HepG2 (cell line): ENCODE data around the gene ANKRD12. TPM values are rescaled to one million over a fixed set of nuclear protein-coding genes. Genes with fewer than 3 reads are reported as not detected.

Source experiments
- ATAC-seq: fragments of 200-7000 bp; cut with Tn5 transposase; 3 replicates; pipeline ENCODE4 v1.9.1; 2020; ENCODE audit warnings: mild to moderate bottlenecking, moderate library complexity
- BruUV-seq: library from RNA; stranded (reverse); fragments of 400-500 nt; replicated peaks from 2 replicates; lab custom pipeline; 2021; lab: Mats Ljungman, UMichigan
- CTCF ChIA-PET: fragments of 300-600 bp; formaldehyde crosslinking; extraction: SDS; loops from one replicate; lab custom pipeline; 2021; ENCODE audit warnings: low total read pairs, inconsistent platforms, low intra/inter-chr PET ratio; lab: Yijun Ruan, JAX
- POLR2A ChIA-PET: fragments of 350-600 bp; sonication (Branson Sonifier 250); formaldehyde crosslinking; loops from one replicate; lab custom pipeline; 2020; ENCODE audit warnings: antibody characterized with exemption, inconsistent platforms; lab: Yijun Ruan, JAX
- DNase-seq: peaks from one replicate; pipeline ENCODE4 v3.0.0-alpha.2; 2015; ENCODE audit warnings: low spot score
- FAIRE-seq: peaks from 3 replicates; lab custom pipeline; 2011; peaks lifted over from hg19 to GRCh38; lab: Jason Lieb, UNC
- H2AFZ ChIP-seq: one replicate; pipeline ENCODE4 v1.6.1; 2011; ENCODE audit warnings: low read length, inconsistent platforms
- H3K27ac ChIP-seq: fragments of 300-600 bp; 3 replicates; pipeline ENCODE4 v1.8.0; 2011; ENCODE audit warnings: mixed run types, mild to moderate bottlenecking, mixed read lengths, low read length, inconsistent platforms; ENCODE audit not compliant: insufficient read depth; ENCODE audit errors: extremely low read length
- H3K27me3 ChIP-seq, 2 experiments: fragments of 200-600 bp in 1 of 2; 2 replicates in 1 of 2; 3 replicates in 1 of 2; pipeline versions ENCODE4 v1.6.0 to v1.8.0; 2011; ENCODE audit warnings: low read length in 2 of 2, mild to moderate bottlenecking in 2 of 2, moderate library complexity in 2 of 2, inconsistent platforms in 1 of 2; ENCODE audit not compliant: insufficient read depth in 2 of 2, control insufficient read depth in 1 of 2
- H3K36me3 ChIP-seq, 2 experiments: fragments of 200-600 bp in 1 of 2; replicated peaks in 1 of 2; 2 replicates in 1 of 2; 3 replicates in 1 of 2; pipeline versions ENCODE4 v1.5.1 to v1.8.0; 2011; ENCODE audit warnings: low read length in 2 of 2, inconsistent platforms in 1 of 2; ENCODE audit not compliant: insufficient read depth in 2 of 2, control insufficient read depth in 1 of 2
- H3K4me1 ChIP-seq: 2 replicates; pipeline ENCODE4 v1.5.1; 2012; ENCODE audit warnings: low read length, inconsistent platforms; ENCODE audit not compliant: insufficient read depth
- H3K4me2 ChIP-seq: 2 replicates; pipeline ENCODE4 v1.6.0; 2011; ENCODE audit warnings: low read depth, low read length, inconsistent platforms
- H3K4me3 ChIP-seq, 3 experiments: fragments of 200-600 bp in 1 of 3; sonication (generic), shearing (Covaris generic) in 1 of 3; replicated peaks in 1 of 3; 2 replicates each; pipeline ENCODE4 v1.5.1; 2011 to 2016; ENCODE audit warnings: low read length in 3 of 3, inconsistent platforms in 2 of 3, low read depth in 2 of 3, mild to moderate bottlenecking in 2 of 3, control low read depth in 1 of 3, mixed read lengths in 1 of 3; ENCODE audit not compliant: insufficient read depth in 1 of 3
- H3K79me2 ChIP-seq: one replicate; pipeline ENCODE4 v1.6.1; 2011; ENCODE audit warnings: low read length, inconsistent platforms; ENCODE audit not compliant: insufficient read depth
- H3K9ac ChIP-seq: 2 replicates; pipeline ENCODE4 v1.6.0; 2011; ENCODE audit warnings: mild to moderate bottlenecking, low read depth, low read length, inconsistent platforms; ENCODE audit not compliant: insufficient read depth
- H3K9me3 ChIP-seq: 2 replicates; pipeline ENCODE4 v1.5.1; 2012; ENCODE audit warnings: mild to moderate bottlenecking, low read length
- H4K20me1 ChIP-seq: 2 replicates; pipeline ENCODE4 v1.6.0; 2011; ENCODE audit warnings: inconsistent platforms, mild to moderate bottlenecking, low read length, moderate library complexity; ENCODE audit not compliant: insufficient read depth
- ARID4A ChIP-seq: sonication (generic); formaldehyde crosslinking; IDR thresholded peaks from 2 replicates; pipeline ENCODE4 v1.5.0; 2020; ENCODE audit warnings: mild to moderate bottlenecking, missing genetic modification reagents, borderline replicate concordance
- CHD2 ChIP-seq: IDR thresholded peaks from 2 replicates; pipeline ENCODE4 v1.6.1; 2011; ENCODE audit warnings: low read depth, low read length, improper control_type of control experiment
- ESRRA ChIP-seq: sonication (generic); formaldehyde crosslinking; IDR thresholded peaks from 2 replicates; pipeline ENCODE4 v1.5.1; 2020; ENCODE audit warnings: mild to moderate bottlenecking, low read depth, missing genetic modification reagents
- HDAC1 ChIP-seq: sonication (generic); formaldehyde crosslinking; IDR thresholded peaks from 2 replicates; pipeline ENCODE4 v1.5.1; 2020; ENCODE audit warnings: mild to moderate bottlenecking, missing genetic modification reagents
- PHF5A ChIP-seq: IDR thresholded peaks from one replicate; pipeline ENCODE4 v1.6.1; 2018; ENCODE audit warnings: low read depth, missing genetic modification reagents; ENCODE audit not compliant: unreplicated experiment
- ZNF329 ChIP-seq: sonication (generic); formaldehyde crosslinking; IDR thresholded peaks from 2 replicates; pipeline ENCODE4 v1.9.0; 2021; ENCODE audit warnings: low read depth, mild to moderate bottlenecking, missing genetic modification reagents
- ZNF367 ChIP-seq: sonication (generic); formaldehyde crosslinking; IDR thresholded peaks from 2 replicates; pipeline ENCODE4 v1.4.0; 2020; ENCODE audit warnings: missing genetic modification reagents, borderline replicate concordance
- ZNF607 ChIP-seq: sonication (generic); formaldehyde crosslinking; IDR thresholded peaks from 2 replicates; pipeline ENCODE4 v1.5.1; 2020; ENCODE audit warnings: missing genetic modification reagents, mild to moderate bottlenecking, borderline replicate concordance
- ZNF614 ChIP-seq: IDR thresholded peaks from 2 replicates; pipeline ENCODE4 v1.6.1; 2018; ENCODE audit warnings: missing biosample characterization, missing genetic modification reagents, inconsistent platforms, borderline replicate concordance
- ZNF792 ChIP-seq: IDR thresholded peaks from 2 replicates; pipeline ENCODE4 v1.6.1; 2016
- ZSCAN30 ChIP-seq: sonication (generic); formaldehyde crosslinking; IDR thresholded peaks from 2 replicates; pipeline ENCODE4 v1.5.0; 2020; ENCODE audit warnings: mild to moderate bottlenecking, missing genetic modification reagents
- WGBS: methylation state at CpG from one replicate; pipeline ENCODE4 v1.1.6; 2017; ENCODE audit warnings: low lambda C conversion rate; 5-methylcytosine and 5-hydroxymethylcytosine counted together
- in situ Hi-C: cut with HindIII; loops from 2 replicates; pipeline ENCODE4 v1.10.0; 2017; ENCODE audit warnings: low pct_unique_long_range_greater_than_20kb; ENCODE audit not compliant: extremely low pct_ligation_motif_present
- intact Hi-C: fragments of 100-400 bp; cut with micrococcal nuclease; formaldehyde crosslinking; loops from one replicate; pipeline ENCODE4 v1.10.0; 2022; ENCODE audit not compliant: unreplicated experiment
- polyA plus RNA-seq, 8 experiments: library from polyadenylated mRNA; depleted of rRNA in 3 of 8; stranded (reverse) in 7 of 8; unstranded in 1 of 8; fragments of >200 nt; fragmentation: Illumina TruSeq in 4 of 8; extraction: Trizol in 4 of 8; gene quantifications; 2 replicates each; pipeline versions ENCODE4 v1.2.1 to v1.2.3, GENCODE V29; 2011 to 2016; ENCODE audit warnings: low read depth in 4 of 8, missing spikeins in 1 of 8, mixed read lengths in 1 of 8; ENCODE audit not compliant: insufficient read depth in 1 of 8
- total RNA-seq, 5 experiments: library from RNA; depleted of rRNA; stranded (reverse); fragments of >200 nt; fragmentation: Illumina TruSeq; extraction: Trizol; gene quantifications; 2 replicates each; pipeline ENCODE4 v1.2.3, GENCODE V29; 2016; ENCODE audit warnings: low read depth in 1 of 5

The ANKRD12 gene
- total and polyA plus RNA-seq, 2 of the 13 experiments (the other 11 are each of a cell fraction or from before 2014, with no cell fraction given): 6.0 to 23.2 TPM

GRCh38 chr18:9278028-9278427 is 141.4 kb downstream of the ANKRD12 start (continued):
- TF ChIP-seq HDAC1 (CRISPR knock-in tag): no peak
- no peak for TF ChIP-seq ZNF792 (CRISPR knock-in tag)
- TF ChIP-seq ZSCAN30: no peak
- no peak for TF ChIP-seq ZNF614
- TF ChIP-seq ESRRA (CRISPR knock-in tag): no peak

- TF ChIP-seq ZNF329 (CRISPR knock-in tag) (no peak), ZNF367 (no peak), CHD2 (no peak), PHF5A (CRISPR knock-in tag) (no peak), ZNF607 (no peak), ARID4A (no peak)
- DNase-seq: no peak
- H3K27ac ChIP-seq: no peak overlapping the region
- no peak overlapping the region for H3K4me2 ChIP-seq
- no peaks in the 10 kb centered on the region for H3K4me1 ChIP-seq
- no peaks in the 10 kb centered on the region for H4K20me1 ChIP-seq
- ChIA-PET POLR2A (no interaction called here), CTCF (no interaction called here)
- no peaks in the 10 kb centered on the region for H3K79me2 ChIP-seq
- no peak overlapping the region for H3K4me3 ChIP-seq
- intact Hi-C loops (no loop called here), in situ Hi-C loops (no loop called here)
- 94% methylated on average over 5 of the region's 5 CpGs for WGBS
- ATAC-seq: no peak
- no peak for FAIRE-seq
- H3K9ac ChIP-seq: no peak overlapping the region
- H3K36me3 ChIP-seq: peaks cover 4 to 24% of the 10 kb centered on the region in 2 experiments; a peak in 3 of 5 replicates
- no peaks in the 10 kb centered on the region for H3K27me3 ChIP-seq
- H2AFZ ChIP-seq: no peak overlapping the region
- no TSS peak for BruUV-seq
- no peaks in the 10 kb centered on the region for H3K9me3 ChIP-seq
Observed at GRCh38 chr18:9280849-9281248, 144.3 kb downstream of the ANKRD12 start.
